ENCODE results near the gene DNAL4. TPM values are rescaled to one million over a fixed set of nuclear protein-coding genes. Genes with fewer than 3 reads are reported as not detected.
A peak's percentile ranks its signal among the peaks of the same experiment; 100 is the strongest.

Gene DNAL4
- total RNA-seq, 4 donors from 2014 or later, result 6.7 to 12.8 (median 9.4) TPM

DNA sequence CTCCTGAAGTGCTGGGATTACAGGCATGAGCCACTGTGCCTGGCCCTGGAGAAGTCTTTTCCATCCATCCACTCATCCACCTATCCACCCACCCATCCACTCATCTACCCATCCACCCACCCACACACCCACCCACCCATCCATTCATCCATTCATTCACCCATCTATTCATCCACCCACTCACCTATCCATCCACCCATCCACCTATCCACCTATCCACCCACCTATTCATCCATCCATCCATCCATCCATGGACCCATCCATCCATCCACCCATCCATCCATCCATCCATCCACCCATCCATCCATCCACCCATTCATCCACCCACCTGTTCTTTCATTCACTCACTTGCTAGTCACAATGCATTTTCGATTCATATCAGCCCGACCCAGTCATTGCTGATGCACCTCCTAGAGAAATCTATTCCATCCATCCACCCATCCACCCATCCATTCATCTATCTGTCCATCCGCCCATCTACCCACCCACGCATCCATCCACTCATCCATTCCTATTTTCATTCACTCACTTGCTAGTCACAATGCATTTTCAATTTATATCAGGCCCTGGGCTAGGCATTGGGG is 20.5 kb downstream of the DNAL4 start:
- ATAC-seq (ENCODE audit: low FRiP score), result no peak
- DNase-seq (ENCODE audit: low spot score), result no peak
- TF ChIP-seq, protein P1, sequence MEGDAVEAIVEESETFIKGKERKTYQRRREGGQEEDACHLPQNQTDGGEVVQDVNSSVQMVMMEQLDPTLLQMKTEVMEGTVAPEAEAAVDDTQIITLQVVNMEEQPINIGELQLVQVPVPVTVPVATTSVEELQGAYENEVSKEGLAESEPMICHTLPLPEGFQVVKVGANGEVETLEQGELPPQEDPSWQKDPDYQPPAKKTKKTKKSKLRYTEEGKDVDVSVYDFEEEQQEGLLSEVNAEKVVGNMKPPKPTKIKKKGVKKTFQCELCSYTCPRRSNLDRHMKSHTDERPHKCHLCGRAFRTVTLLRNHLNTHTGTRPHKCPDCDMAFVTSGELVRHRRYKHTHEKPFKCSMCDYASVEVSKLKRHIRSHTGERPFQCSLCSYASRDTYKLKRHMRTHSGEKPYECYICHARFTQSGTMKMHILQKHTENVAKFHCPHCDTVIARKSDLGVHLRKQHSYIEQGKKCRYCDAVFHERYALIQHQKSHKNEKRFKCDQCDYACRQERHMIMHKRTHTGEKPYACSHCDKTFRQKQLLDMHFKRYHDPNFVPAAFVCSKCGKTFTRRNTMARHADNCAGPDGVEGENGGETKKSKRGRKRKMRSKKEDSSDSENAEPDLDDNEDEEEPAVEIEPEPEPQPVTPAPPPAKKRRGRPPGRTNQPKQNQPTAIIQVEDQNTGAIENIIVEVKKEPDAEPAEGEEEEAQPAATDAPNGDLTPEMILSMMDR (IDR thresholded peaks at IDR 0.05), result no peak

DNA sequence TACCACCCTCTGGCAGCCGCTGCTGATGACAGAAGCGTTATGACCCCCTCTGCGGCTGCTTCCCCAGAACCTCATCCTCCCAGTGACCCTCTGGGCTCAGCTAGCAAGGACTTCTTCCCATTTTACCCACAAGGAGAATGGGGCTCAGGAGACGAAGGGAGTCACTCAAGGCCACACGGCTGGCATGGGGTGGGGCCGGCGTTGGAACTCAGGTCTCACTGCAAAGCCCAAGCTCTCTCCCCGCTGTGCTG is 21.4 kb downstream of the DNAL4 start:
- ATAC-seq (ENCODE audit: low FRiP score) (no peak), DNase-seq (ENCODE audit: low spot score) (no peak)
- TF ChIP-seq, protein P1 (IDR thresholded peaks at IDR 0.05), result no peak

DNA sequence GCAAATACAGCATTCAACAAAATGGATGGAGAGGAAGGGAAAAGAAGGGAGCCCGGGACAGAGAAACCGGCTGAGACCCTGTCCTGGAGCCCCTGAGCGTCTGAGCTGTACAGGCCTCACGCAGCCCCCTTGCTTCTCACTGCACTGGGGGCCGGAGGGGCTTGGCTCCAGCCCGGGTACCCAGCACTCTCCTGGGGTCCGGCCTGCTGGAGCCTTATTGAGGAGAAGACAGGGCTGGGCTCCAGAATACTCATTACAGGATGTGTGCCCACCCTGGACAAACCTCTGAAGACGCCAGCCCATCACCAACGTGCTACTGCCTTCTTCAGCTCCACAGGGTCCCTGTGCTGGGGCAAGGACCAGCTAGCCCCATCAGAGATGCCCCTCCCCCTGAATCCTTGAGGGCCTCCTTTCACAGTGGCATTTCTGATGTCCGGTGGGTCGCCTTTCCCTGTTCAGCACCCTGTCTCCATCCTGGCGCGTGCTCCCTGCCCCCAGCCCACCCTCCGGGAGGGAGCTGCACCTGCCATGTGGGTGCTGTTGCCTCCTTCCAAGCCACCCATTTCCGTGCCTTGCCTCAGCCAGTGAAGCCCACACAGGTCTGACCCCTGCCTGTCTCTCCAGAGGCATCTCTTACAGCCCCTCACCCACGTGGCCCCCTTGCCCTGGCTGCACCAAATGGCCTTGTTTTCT is 23.5 kb downstream of the DNAL4 start:
- TF ChIP-seq, protein P1 (IDR thresholded peaks at IDR 0.05), result no peak
- DNase-seq (ENCODE audit: low spot score) (no peak), ATAC-seq (ENCODE audit: low FRiP score) (no peak)

DNA sequence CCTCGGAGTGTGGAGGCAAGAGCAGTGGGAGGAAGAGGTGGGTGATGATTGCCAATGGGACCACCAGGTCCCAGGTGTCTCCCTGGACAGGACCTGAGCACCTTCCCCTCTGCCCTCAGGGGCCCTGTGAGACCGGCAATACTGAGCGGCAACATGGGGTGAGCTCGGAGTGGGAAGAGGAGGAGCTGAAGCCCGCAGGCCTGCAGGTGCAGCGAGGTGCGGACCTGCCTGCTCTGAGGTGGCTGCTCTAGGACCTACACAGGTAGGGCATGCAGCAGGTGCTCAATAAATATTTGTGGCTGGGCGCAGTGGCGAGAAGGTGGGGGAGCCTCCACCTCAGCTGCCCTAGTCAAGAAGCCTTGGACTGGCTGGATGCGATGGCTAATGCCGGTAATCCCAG is 25.9 kb downstream of the DNAL4 start:
- DNase-seq (ENCODE audit: low spot score), result no peak
- no peak for ATAC-seq (ENCODE audit: low FRiP score)
- TF ChIP-seq, protein P1 (IDR thresholded peaks at IDR 0.05), result no peak

DNA sequence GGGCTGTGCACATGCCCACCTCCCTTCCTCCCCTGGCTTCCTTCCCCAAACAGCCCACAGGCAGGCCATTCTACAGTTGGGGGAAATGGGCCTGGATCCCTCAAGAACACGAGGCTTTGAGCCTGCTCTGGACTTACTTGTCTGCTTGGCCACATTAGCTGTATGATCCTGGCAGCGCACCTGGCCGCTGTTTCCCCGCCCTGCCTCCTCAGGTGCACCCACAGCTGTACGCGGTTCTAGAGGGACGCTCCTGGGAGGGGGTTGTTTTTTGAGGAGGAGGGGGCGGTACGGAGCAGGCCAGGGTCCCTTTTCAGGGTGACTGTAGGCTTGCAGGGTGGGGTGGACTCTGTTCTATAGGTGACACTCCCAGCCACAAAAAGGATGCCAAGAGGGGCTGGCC is 26.6 kb downstream of the DNAL4 start:
- TF ChIP-seq, protein P1 (IDR thresholded peaks at IDR 0.05), result no peak
- no peak for DNase-seq (ENCODE audit: low spot score)
- no peak for ATAC-seq (ENCODE audit: low FRiP score)

DNA sequence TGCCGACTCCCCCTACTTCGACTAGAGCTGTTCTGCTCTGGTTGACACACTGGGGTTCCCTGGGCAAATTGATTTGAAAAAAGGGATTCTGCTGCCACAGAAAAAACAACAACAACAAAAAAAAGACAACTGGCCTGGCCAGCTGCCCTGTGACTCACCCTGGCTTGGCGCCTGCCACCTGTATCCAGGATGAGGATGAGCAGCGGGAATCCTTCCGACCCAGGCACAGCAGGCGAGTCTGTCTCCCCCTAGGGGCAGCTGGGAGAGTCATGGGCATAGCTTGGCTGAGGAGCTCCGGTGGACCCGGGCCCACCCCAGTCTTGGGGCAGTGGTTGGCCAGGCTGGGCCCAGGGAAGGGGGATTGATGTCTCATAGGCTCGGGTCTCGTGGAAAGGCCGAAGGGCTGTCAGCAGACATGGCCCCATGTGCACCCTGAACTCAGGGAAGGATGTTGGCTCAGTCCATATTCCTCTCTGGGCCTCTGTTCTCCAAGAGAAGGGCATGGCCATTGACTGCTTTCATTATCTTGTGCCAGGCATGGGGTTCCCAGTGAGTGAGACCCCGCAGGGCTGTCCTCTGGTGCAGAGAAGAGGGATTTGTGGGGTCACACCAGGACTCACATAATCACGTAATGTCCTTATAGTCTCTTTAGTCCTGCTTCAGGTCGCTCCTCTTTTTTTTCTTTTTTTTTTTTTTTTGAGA is 27.7 kb downstream of the DNAL4 start:
- peak; percentile 72 for ATAC-seq (ENCODE audit: low FRiP score)
- TF ChIP-seq, protein P1 (IDR thresholded peaks at IDR 0.05), result peak in 1 of 3 donors; percentile 24
- DNase-seq (ENCODE audit: low spot score), result peak; percentile 51

DNA sequence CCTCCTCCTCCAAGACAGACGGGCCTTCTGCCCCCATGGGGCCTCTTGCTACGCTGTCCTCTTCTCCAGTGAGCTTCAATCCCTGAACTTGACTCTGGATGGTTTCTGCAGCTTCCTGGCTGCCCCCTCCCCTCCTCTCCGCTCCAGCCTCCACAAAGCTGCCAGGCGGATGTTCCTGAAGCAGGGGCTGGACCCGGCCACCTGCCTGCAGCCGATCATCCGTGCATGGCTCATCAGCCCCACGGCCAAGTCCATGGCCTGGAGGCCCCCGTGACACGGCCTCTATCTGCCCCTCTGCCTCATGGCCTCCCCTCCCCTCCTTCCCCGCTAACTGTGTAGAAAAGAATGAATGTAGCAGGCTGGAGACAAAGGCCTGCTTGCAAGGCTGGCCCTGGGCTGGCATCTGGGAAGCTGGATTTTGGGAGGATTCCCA is 31.4 kb downstream of the DNAL4 start:
- ATAC-seq (ENCODE audit: low FRiP score) (no peak), DNase-seq (ENCODE audit: low spot score) (no peak)
- TF ChIP-seq, protein P1 (IDR thresholded peaks at IDR 0.05), result no peak
